H9 (cell line): Measurements from ENCODE around the gene ACAP3. TPM values are rescaled to one million over a fixed set of nuclear protein-coding genes. Genes with fewer than 3 reads are reported as not detected.

ENCODE experiments used
- DNase-seq: peaks from one replicate; pipeline ENCODE4 v3.0.0-alpha.2; 2017
- H2AFZ ChIP-seq: one replicate; pipeline ENCODE4 v1.6.1; 2013; ENCODE audit warnings: mild to moderate bottlenecking, low read length, control low read depth, moderate library complexity
- H2AK5ac ChIP-seq: 2 replicates; pipeline ENCODE4 v1.6.1; 2013; ENCODE audit warnings: low read length, control low read depth, mixed read lengths; ENCODE audit not compliant: insufficient read length
- H2BK120ac ChIP-seq: one replicate; pipeline ENCODE4 v1.6.1; 2013; ENCODE audit warnings: low read depth, mild to moderate bottlenecking, low read length, control low read depth, inconsistent platforms; ENCODE audit not compliant: poor library complexity, severe bottlenecking
- H2BK12ac ChIP-seq: 2 replicates; pipeline ENCODE4 v1.6.1; 2013; ENCODE audit warnings: low read length, control low read depth, mixed read lengths, low read depth; ENCODE audit not compliant: insufficient read length
- H2BK15ac ChIP-seq: 2 replicates; pipeline ENCODE4 v1.6.1; 2013; ENCODE audit warnings: low read depth, low read length, control low read depth
- H2BK20ac ChIP-seq: one replicate; pipeline ENCODE4 v1.6.1; 2013; ENCODE audit warnings: low read depth, mild to moderate bottlenecking, low read length, control low read depth, inconsistent platforms; ENCODE audit not compliant: poor library complexity, severe bottlenecking
- H2BK5ac ChIP-seq: 2 replicates; pipeline ENCODE4 v1.6.1; 2013; ENCODE audit warnings: low read length, control low read depth, mixed read lengths; ENCODE audit not compliant: insufficient read length
- H3K14ac ChIP-seq: 2 replicates; pipeline ENCODE4 v1.6.1; 2013; ENCODE audit warnings: low read length, control low read depth; ENCODE audit not compliant: insufficient read depth
- H3K18ac ChIP-seq: 2 replicates; pipeline ENCODE4 v1.6.1; 2013; ENCODE audit warnings: low read depth, mild to moderate bottlenecking, mixed read lengths, low read length, control low read depth; ENCODE audit not compliant: insufficient read length
- H3K23ac ChIP-seq: 2 replicates; pipeline ENCODE4 v1.6.1; 2013; ENCODE audit warnings: low read length, control low read depth, mixed read lengths, low read depth; ENCODE audit not compliant: insufficient read length
- H3K23me2 ChIP-seq: 2 replicates; pipeline ENCODE4 v1.6.1; 2013; ENCODE audit warnings: low read depth, mild to moderate bottlenecking, mixed read lengths, low read length, control low read depth; ENCODE audit not compliant: insufficient read length, poor library complexity, severe bottlenecking
- H3K27ac ChIP-seq: 2 replicates; pipeline ENCODE4 v1.5.1; 2013; ENCODE audit warnings: low read length, control low read depth, mixed read lengths, low read depth; ENCODE audit not compliant: insufficient read length
- H3K27me3 ChIP-seq: 2 replicates; pipeline ENCODE4 v1.6.1; 2013; ENCODE audit warnings: low read length, control low read depth, inconsistent platforms; ENCODE audit not compliant: insufficient read depth
- H3K4ac ChIP-seq: 2 replicates; pipeline ENCODE4 v1.6.1; 2013; ENCODE audit warnings: low read depth, mild to moderate bottlenecking, control low read depth, inconsistent platforms, low read length, moderate library complexity
- H3K4me1 ChIP-seq: 2 replicates; pipeline ENCODE4 v1.6.1; 2013; ENCODE audit warnings: low read length, control low read depth, inconsistent platforms; ENCODE audit not compliant: insufficient read depth
- H3K4me2 ChIP-seq: 2 replicates; pipeline ENCODE4 v1.6.1; 2013; ENCODE audit warnings: low read length, control low read depth, mixed read lengths; ENCODE audit not compliant: insufficient read length, insufficient read depth
- H3K56ac ChIP-seq: 2 replicates; pipeline ENCODE4 v1.6.1; 2013; ENCODE audit warnings: low read depth, mild to moderate bottlenecking, mixed read lengths, low read length, control low read depth; ENCODE audit not compliant: insufficient read length
- H3K79me1 ChIP-seq: 2 replicates; pipeline ENCODE4 v1.6.1; 2013; ENCODE audit warnings: low read depth, mild to moderate bottlenecking, moderate library complexity, low read length, control low read depth, inconsistent platforms; ENCODE audit not compliant: insufficient read depth, poor library complexity, severe bottlenecking
- H3K79me2 ChIP-seq: 2 replicates; pipeline ENCODE4 v1.6.1; 2013; ENCODE audit warnings: low read length, control low read depth, inconsistent platforms; ENCODE audit not compliant: insufficient read depth
- H3K9ac ChIP-seq: 2 replicates; pipeline ENCODE4 v1.6.1; 2013; ENCODE audit warnings: low read length, control low read depth, mixed read lengths; ENCODE audit not compliant: insufficient read length; ENCODE audit errors: extremely low read depth
- H3K9me3 ChIP-seq: one replicate; pipeline ENCODE4 v1.6.1; 2013; ENCODE audit warnings: low read depth, low read length, inconsistent platforms; ENCODE audit not compliant: control insufficient read depth
- H3T11ph ChIP-seq: one replicate; pipeline ENCODE4 v1.6.1; 2013; ENCODE audit warnings: mild to moderate bottlenecking, low read length, control low read depth, inconsistent platforms
- H4K20me1 ChIP-seq: one replicate; pipeline ENCODE4 v1.6.1; 2013; ENCODE audit not compliant: control insufficient read depth, insufficient read length, insufficient read depth
- H4K5ac ChIP-seq: 2 replicates; pipeline ENCODE4 v1.6.1; 2013; ENCODE audit warnings: low read depth, mild to moderate bottlenecking, mixed read lengths, low read length, control low read depth; ENCODE audit not compliant: insufficient read length
- H4K8ac ChIP-seq: replicated peaks from 2 replicates; pipeline ENCODE4 v1.6.1; 2013; ENCODE audit warnings: low read length, control low read depth, mixed read lengths, low read depth; ENCODE audit not compliant: insufficient read length
- H4K91ac ChIP-seq: 2 replicates; pipeline ENCODE4 v1.6.1; 2013; ENCODE audit warnings: low read depth, mild to moderate bottlenecking, moderate library complexity, mixed read lengths, low read length, control low read depth; ENCODE audit not compliant: insufficient read length
- H3K27ac Mint-ChIP-seq, 3 experiments: 2 replicates in 2 of 3; 3 replicates in 1 of 3; pipeline ENCODE4 v1.8.0; 2020 to 2021; ENCODE audit warnings: mixed read lengths in 3 of 3, mild to moderate bottlenecking in 1 of 3, moderate library complexity in 1 of 3
- H3K27me3 Mint-ChIP-seq: 2 replicates; pipeline ENCODE4 v1.8.0; 2021; ENCODE audit warnings: low read depth, mild to moderate bottlenecking, moderate library complexity, mixed read lengths
- H3K36me3 Mint-ChIP-seq, 3 experiments: 2 replicates in 2 of 3; 3 replicates in 1 of 3; pipeline ENCODE4 v1.8.0; 2020 to 2021; ENCODE audit warnings: low read depth in 3 of 3, mixed read lengths in 3 of 3; ENCODE audit not compliant: insufficient read depth in 1 of 3
- H3K4me1 Mint-ChIP-seq, 2 experiments: 2 replicates each; pipeline ENCODE4 v1.8.0; 2020; ENCODE audit warnings: mixed read lengths in 2 of 2
- H3K4me3 Mint-ChIP-seq, 2 experiments: 2 replicates in 1 of 2; 3 replicates in 1 of 2; pipeline ENCODE4 v1.8.0; 2020 to 2021; ENCODE audit warnings: mild to moderate bottlenecking in 2 of 2, mixed read lengths in 2 of 2, moderate library complexity in 1 of 2
- H3K9me3 Mint-ChIP-seq, 2 experiments: 2 replicates in 1 of 2; 3 replicates in 1 of 2; pipeline ENCODE4 v1.8.0; 2020; ENCODE audit warnings: mild to moderate bottlenecking in 2 of 2, mixed read lengths in 2 of 2, moderate library complexity in 1 of 2
- CTCF ChIP-seq: fragments of 200-600 bp; sonication (generic); conservative IDR thresholded peaks from 3 replicates; pipeline ENCODE4 v1.8.0; 2021; ENCODE audit warnings: antibody characterized with exemption, mild to moderate bottlenecking
- WGBS: extraction: QIAGEN DNeasy Blood & Tissue Kit; methylation state at CpG from one replicate; pipeline ENCODE4 v1.1.7; 2013; ENCODE audit warnings: missing lambda C conversion rate, low lambda C conversion rate, mixed read lengths; ENCODE audit not compliant: insufficient read length; ENCODE audit errors: extremely low coverage; 5-methylcytosine and 5-hydroxymethylcytosine counted together
- total RNA-seq: library from RNA; stranded (reverse); gene quantifications from 2 replicates; pipeline ENCODE4 v1.2.1, GENCODE V29; 2021

ACAP3 gene
- total RNA-seq, 1 experiment from 2014 or later = 41.4 TPM

- H2BK5ac ChIP-seq = no peak overlapping the region
- H2BK120ac ChIP-seq = no peak overlapping the region
- no peaks in the 10 kb centered on the region for H3K79me2 ChIP-seq
- no peak overlapping the region for H3K56ac ChIP-seq
- H3K27ac ChIP-seq = no peak overlapping the region
- peak overlapping the region; percentile 46 for H3K4me2 ChIP-seq
- no peak overlapping the region for H4K91ac ChIP-seq
- H2BK15ac ChIP-seq = no peak overlapping the region
- Mint-ChIP-seq H3K36me3 (peaks cover 3 to 25% (median 19%) of the 10 kb centered on the region in 3 experiments), H3K4me3 (peak overlapping the region; percentile 80 to 82), H3K4me1 (peaks cover 18 to 31% of the 10 kb centered on the region in 2 experiments), H3K9me3 (no peaks in the 10 kb centered on the region; a peak in 1 of 5 replicates), H3K27me3 (peaks cover 3% of the 10 kb centered on the region; the same call in 1 of the 2 replicates), H3K27ac (peak overlapping the region in 1 of 3 experiments; percentile 77; a peak in 1 of 7 replicates)
- H3K14ac ChIP-seq = no peak overlapping the region; the same call in 1 of the 2 replicates
- H3T11ph ChIP-seq = no peak overlapping the region
- H3K18ac ChIP-seq = no peak overlapping the region
- no peak overlapping the region for H3K23ac ChIP-seq
- WGBS = no CpG with 5 or more reads among the region's 66 CpGs
- H2BK20ac ChIP-seq = no peak overlapping the region
- H3K4me1 ChIP-seq = peaks cover 5% of the 10 kb centered on the region; the same call in 1 of the 2 replicates
- DNase-seq = no peak
- H3K79me1 ChIP-seq = no peaks in the 10 kb centered on the region
- H4K5ac ChIP-seq = no peak overlapping the region
- H4K20me1 ChIP-seq = no peaks in the 10 kb centered on the region
- H3K9me3 ChIP-seq = no peaks in the 10 kb centered on the region
- peaks cover 15% of the 10 kb centered on the region for H3K23me2 ChIP-seq
- H2AFZ ChIP-seq = no peak overlapping the region
- no peak for TF ChIP-seq CTCF
- no peaks in the 10 kb centered on the region for H3K27me3 ChIP-seq
- no peak overlapping the region for H3K4ac ChIP-seq
- H2BK12ac ChIP-seq = no peak overlapping the region
- no peak overlapping the region for H4K8ac ChIP-seq
- H3K9ac ChIP-seq = peak overlapping the region; percentile 33
- H2AK5ac ChIP-seq = no peak overlapping the region
Measured at GRCh38 chr1:1308756-1309250, 1.1 kb upstream of the ACAP3 start.
